GM12878 (cell line): ENCODE data around the gene LYPD8.

Experiments used
- GATAD2B ChIP-seq: fragments of 450-650 bp; conservative IDR thresholded peaks from 2 replicates; pipeline ENCODE4 v1.6.1; 2017; ENCODE audit warnings: low read depth, mild to moderate bottlenecking, moderate library complexity
- RAD21 ChIP-seq: IDR thresholded peaks from 2 replicates; pipeline ENCODE4 v1.6.1; 2011; ENCODE audit warnings: mild to moderate bottlenecking, low read depth, low read length, moderate library complexity; ENCODE audit not compliant: insufficient read depth

DNA sequence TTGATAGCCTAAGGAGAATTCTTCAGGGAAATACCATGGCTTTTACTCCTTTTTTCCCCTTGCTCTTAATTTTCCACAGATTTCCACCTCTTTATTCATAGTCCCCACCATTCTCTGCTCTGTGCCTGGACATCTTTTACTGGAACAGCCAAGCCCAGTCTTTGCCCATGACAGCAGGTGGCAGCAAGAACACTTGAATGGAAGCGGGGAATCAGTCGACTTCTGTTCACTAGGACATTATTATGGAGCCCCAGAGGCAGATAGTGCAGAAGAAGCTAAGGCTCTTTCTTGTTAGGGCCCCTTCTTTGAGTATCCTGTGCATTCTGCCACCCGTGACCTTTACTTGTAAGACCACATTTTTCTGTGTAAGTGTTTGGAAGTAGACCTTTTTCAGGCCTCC is 59.3 kb downstream of the LYPD8 start:
- TF ChIP-seq GATAD2B (no peak), RAD21 (peak; percentile 55)
